ENCODE results near the gene PSMD5. TPM values are rescaled to one million over a fixed set of nuclear protein-coding genes. Genes with fewer than 3 reads are reported as not detected.

Gene PSMD5
- total RNA-seq, 1 donor from 2014 or later: 53.3 TPM

GRCh38 chr9:120801441-120801840, 41.3 kb downstream of the PSMD5 start:
- Mint-ChIP-seq H3K4me1 (ENCODE audit: unreplicated experiment) (no peaks in the 10 kb centered on the region), H3K27ac (ENCODE audit: unreplicated experiment) (no peak overlapping the region), H3K36me3 (ENCODE audit: unreplicated experiment) (peaks cover 5% of the 10 kb centered on the region), H3K27me3 (ENCODE audit: unreplicated experiment) (no peaks in the 10 kb centered on the region), H3K4me3 (ENCODE audit: unreplicated experiment) (no peak overlapping the region), H3K9me3 (ENCODE audit: unreplicated experiment) (peaks cover 13% of the 10 kb centered on the region)
- DNase-seq (ENCODE audit: extremely low spot score, unreplicated experiment): no peak
- no peak for TF ChIP-seq CTCF (IDR thresholded peaks at IDR 0.05)

- peak; percentile 96 for DNase-seq (ENCODE audit: extremely low spot score, unreplicated experiment)
- peak within 1 kb of the TSS; percentile 93 for H3K4me3 Mint-ChIP-seq (ENCODE audit: unreplicated experiment)
- peak within 1 kb of the TSS; percentile 93 for H3K27ac Mint-ChIP-seq (ENCODE audit: unreplicated experiment)
- H3K27me3 Mint-ChIP-seq (ENCODE audit: unreplicated experiment): no peaks in the 10 kb centered on the region
- H3K36me3 Mint-ChIP-seq (ENCODE audit: unreplicated experiment): peaks cover 9% of the 10 kb centered on the region
- H3K4me1 Mint-ChIP-seq (ENCODE audit: unreplicated experiment): peaks cover 31% of the 10 kb centered on the region
- no peaks in the 10 kb centered on the region for H3K9me3 Mint-ChIP-seq (ENCODE audit: unreplicated experiment)
- TF ChIP-seq CTCF (IDR thresholded peaks at IDR 0.05): no peak
Measured at GRCh38 chr9:120792898-120793765, 49.6 kb downstream of the PSMD5 start, which contains the start of gene FBXW2. TSS of gene FBXW2 (minus strand) at chr9:120793416. CDS start at chr9:120788258, 5,158 bp downstream.

GRCh38 chr9:120791161-120791560, 51.6 kb downstream of the PSMD5 start:
- TF ChIP-seq CTCF (IDR thresholded peaks at IDR 0.05): no peak
- Mint-ChIP-seq H3K4me1 (ENCODE audit: unreplicated experiment) (peaks cover 33% of the 10 kb centered on the region), H3K9me3 (ENCODE audit: unreplicated experiment) (no peaks in the 10 kb centered on the region), H3K4me3 (ENCODE audit: unreplicated experiment) (peak overlapping the region; percentile 93), H3K36me3 (ENCODE audit: unreplicated experiment) (peaks cover 21% of the 10 kb centered on the region), H3K27me3 (ENCODE audit: unreplicated experiment) (no peaks in the 10 kb centered on the region), H3K27ac (ENCODE audit: unreplicated experiment) (peak overlapping the region; percentile 44)
- DNase-seq (ENCODE audit: extremely low spot score, unreplicated experiment): no peak

- Mint-ChIP-seq H3K27me3 (ENCODE audit: unreplicated experiment) (no peaks in the 10 kb centered on the region), H3K4me3 (ENCODE audit: unreplicated experiment) (no peak overlapping the region), H3K27ac (ENCODE audit: unreplicated experiment) (no peak overlapping the region), H3K4me1 (ENCODE audit: unreplicated experiment) (peaks cover 27% of the 10 kb centered on the region), H3K9me3 (ENCODE audit: unreplicated experiment) (no peaks in the 10 kb centered on the region), H3K36me3 (ENCODE audit: unreplicated experiment) (peaks cover 38% of the 10 kb centered on the region)
- no peak for DNase-seq (ENCODE audit: extremely low spot score, unreplicated experiment)
- no peak for TF ChIP-seq CTCF (IDR thresholded peaks at IDR 0.05)
Measured at GRCh38 chr9:120787933-120788332, 54.8 kb downstream of the PSMD5 start.

- Mint-ChIP-seq H3K36me3 (ENCODE audit: unreplicated experiment) (peaks cover 34% of the 10 kb centered on the region), H3K27me3 (ENCODE audit: unreplicated experiment) (no peaks in the 10 kb centered on the region), H3K27ac (ENCODE audit: unreplicated experiment) (peak overlapping the region; percentile 41), H3K4me3 (ENCODE audit: unreplicated experiment) (no peak overlapping the region), H3K9me3 (ENCODE audit: unreplicated experiment) (no peaks in the 10 kb centered on the region), H3K4me1 (ENCODE audit: unreplicated experiment) (peaks cover 7% of the 10 kb centered on the region)
- TF ChIP-seq CTCF (IDR thresholded peaks at IDR 0.05): no peak
- no peak for DNase-seq (ENCODE audit: extremely low spot score, unreplicated experiment)
Measured at GRCh38 chr9:120783602-120784047, 59.1 kb downstream of the PSMD5 start.

Data from osteocyte (in vitro differentiated cells).